DOHH2 (cell line): Measurements from ENCODE around the gene KBTBD4.

Source experiments
- CTCF ChIP-seq: fragments of 200-600 bp; sonication (generic); IDR thresholded peaks from one replicate; pipeline ENCODE4 v1.5.1; 2014; ENCODE audit warnings: antibody characterized with exemption, mild to moderate bottlenecking, low read depth, low read length; ENCODE audit not compliant: poor library complexity, severe bottlenecking
- EZH2phosphoT487 ChIP-seq: fragments of 200-600 bp; sonication (generic); IDR thresholded peaks from 2 replicates; pipeline ENCODE4 v1.6.1; 2017; ENCODE audit warnings: borderline replicate concordance, mild to moderate bottlenecking, antibody characterized with exemption, low read length, moderate library complexity, mixed read lengths

- peak; percentile 59 for TF ChIP-seq CTCF
- no peak for TF ChIP-seq EZH2phosphoT487
Measured at GRCh38 chr11:47551086-47551485, 27.7 kb downstream of the KBTBD4 start.
